Psoas muscle (tissue), 8 donors: ENCODE data around the gene LBR. TPM values are rescaled to one million over a fixed set of nuclear protein-coding genes. Genes with fewer than 3 reads are reported as not detected.

Experiments used
- ATAC-seq, 4 donors: fragments of 200-7000 bp; cut with Tn5 transposase; one replicate each; pipeline ENCODE4 v1.9.1; 2020; ENCODE audit warnings: moderate library complexity in 3 of 4, mild to moderate bottlenecking in 2 of 4
- DNase-seq, 2 donors: peaks; one replicate each; pipeline ENCODE4 v3.0.0-alpha.2; 2020
- H3K27ac ChIP-seq: fragments of 200-600 bp; one replicate; pipeline ENCODE4 v1.8.0; 2022
- H3K27me3 ChIP-seq, 3 donors: fragments of 200-600 bp in 1 of 3; one replicate each; pipeline versions ENCODE4 v1.6.1 to v1.8.0; 2013 to 2022; ENCODE audit warnings: low read length in 2 of 3, mild to moderate bottlenecking in 2 of 3, moderate library complexity in 1 of 3; ENCODE audit not compliant: insufficient read depth in 3 of 3
- H3K36me3 ChIP-seq, 2 donors: fragments of 200-600 bp in 1 of 2; one replicate each; pipeline versions ENCODE4 v1.6.1 to v1.8.0; 2013 to 2022; ENCODE audit warnings: low read depth in 1 of 2, mild to moderate bottlenecking in 1 of 2, moderate library complexity in 1 of 2; ENCODE audit not compliant: insufficient read depth in 1 of 2
- H3K4me1 ChIP-seq: fragments of 200-600 bp; one replicate; pipeline ENCODE4 v1.8.0; 2022
- H3K4me3 ChIP-seq: fragments of 200-600 bp; one replicate; pipeline ENCODE4 v1.8.0; 2022; ENCODE audit warnings: mild to moderate bottlenecking
- H3K9me3 ChIP-seq: fragments of 200-600 bp; one replicate; pipeline ENCODE4 v1.8.0; 2022
- WGBS, 3 donors: extraction: QIAGEN DNeasy Blood & Tissue Kit; methylation state at CpG; one replicate each; pipeline versions ENCODE4 v1.1.6 to v1.1.7; 2013; 5-methylcytosine and 5-hydroxymethylcytosine counted together
- intact Hi-C, 2 donors: fragments of 100-400 bp; cut with DNase I; formaldehyde crosslinking; loops; one replicate each; pipeline versions ENCODE4 v1.11.0 to v1.14.2; 2022
- long read RNA-seq, 2 donors: library from polyadenylated mRNA; unstranded; transcript quantifications; one replicate each; pipeline ENCODE4 v2.0.0, GENCODE V29; 2021
- polyA plus RNA-seq, 3 donors: library from polyadenylated mRNA; stranded (reverse); fragments of 200-250 nt; gene quantifications; one replicate each; pipeline ENCODE4 v1.2.3, GENCODE V29; 2013
- total RNA-seq, 4 donors: library from RNA; stranded (reverse); fragmentation: NEBNext Ultra II Directional in 2 of 4; extraction: Animal tissue kit (Norgen Biotek cat#: 25700) in 2 of 4; gene quantifications; one replicate each; pipeline versions ENCODE4 v1.2.1 to v1.2.4, GENCODE V29; 2021 to 2023
- TF ChIP-seq, protein P1 (sequence below): fragments of 200-600 bp; IDR thresholded peaks from one replicate; pipeline ENCODE4 v1.8.0; 2022; ENCODE audit warnings: antibody characterized with exemption
- donor health status: healthy with polysubstance abuse.
- donor health status: DM: no; HTN: no; CAD: no; lungs with moderate emphysema.
- donor health status: Bipolar disorder and iron deficiency.
- donor health status: healthy.
- donor health status: DM: yes; HTN: yes; CAD: no.
- donor health status: DM: no; HTN: no; CAD: no.
- donor health status: DM: no; HTN: no; CAD: no.
- donor health status: DM: yes; HTN: yes; CAD: no.

The LBR gene
- 10 to 100 TPM; 11.6 to 22.8 (median 15.8) TPM for total RNA-seq
- 10 to 100 TPM in 2 of 3 donors, 1 to 10 TPM in 1; 6.8 to 15.6 (median 10.6) TPM for polyA plus RNA-seq
- long read RNA-seq, donor 1, transcript LBR-201 (14 exons, 3,745 nt): major isoform, 21 of 30 reads
- long read RNA-seq, donor 1, partial matches to known transcripts: 3 of 30 reads
- long read RNA-seq, donor 1, other reads (novel, unspliced or antisense): 5 of 30 reads
- long read RNA-seq, donor 2, transcript LBR-201 (14 exons, 3,745 nt): major isoform, 22 of 34 reads
- long read RNA-seq, donor 2, partial matches to known transcripts: 8 of 34 reads
- long read RNA-seq, donor 2, other reads (novel, unspliced or antisense): 3 of 34 reads

DNA sequence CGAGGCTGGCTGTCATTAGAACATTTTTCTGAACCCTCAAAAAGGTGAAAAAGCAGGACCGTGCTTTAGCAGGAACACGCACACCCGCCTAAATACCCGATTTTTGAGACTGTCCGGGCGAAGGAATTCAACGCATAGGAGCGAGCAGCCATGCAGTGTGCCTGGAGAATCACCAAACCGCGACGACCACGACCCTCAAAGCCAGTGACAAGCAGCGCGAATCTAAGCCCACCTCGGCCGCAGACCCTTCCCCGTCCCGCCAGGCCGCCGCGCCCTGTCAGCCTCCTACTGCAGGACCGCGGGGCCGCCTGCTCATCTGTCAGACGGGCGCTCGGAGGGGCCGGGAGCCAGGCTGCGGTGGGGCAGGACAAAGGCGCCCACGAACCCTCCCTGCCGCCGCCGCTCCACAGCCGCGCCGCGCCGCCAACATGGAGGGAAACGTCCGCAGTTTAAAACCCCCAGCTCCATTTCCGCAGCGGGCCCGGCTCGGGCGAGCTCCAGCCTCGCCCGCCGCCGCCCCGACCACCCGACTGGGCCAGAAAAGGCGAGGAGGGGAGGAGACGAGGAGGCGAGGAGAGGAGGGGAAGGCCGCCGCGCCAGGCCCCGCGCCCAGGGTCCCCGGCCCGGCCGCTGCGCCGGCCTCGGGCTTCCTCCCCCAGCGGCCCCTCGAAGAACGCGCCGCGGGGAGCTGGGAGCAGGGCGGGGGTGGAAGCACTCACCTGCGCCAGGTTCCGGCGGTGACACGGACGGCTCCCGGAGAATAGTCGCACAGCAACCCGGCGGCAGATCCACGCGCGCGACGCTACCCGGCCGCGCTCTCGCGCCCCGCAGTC, at the start of gene LBR:
TSS of gene LBR (minus strand) at position 804 of the 833 bp plus-strand sequence. CDS start 3,963 bp downstream, outside the sequence.
- TF ChIP-seq, protein P1, sequence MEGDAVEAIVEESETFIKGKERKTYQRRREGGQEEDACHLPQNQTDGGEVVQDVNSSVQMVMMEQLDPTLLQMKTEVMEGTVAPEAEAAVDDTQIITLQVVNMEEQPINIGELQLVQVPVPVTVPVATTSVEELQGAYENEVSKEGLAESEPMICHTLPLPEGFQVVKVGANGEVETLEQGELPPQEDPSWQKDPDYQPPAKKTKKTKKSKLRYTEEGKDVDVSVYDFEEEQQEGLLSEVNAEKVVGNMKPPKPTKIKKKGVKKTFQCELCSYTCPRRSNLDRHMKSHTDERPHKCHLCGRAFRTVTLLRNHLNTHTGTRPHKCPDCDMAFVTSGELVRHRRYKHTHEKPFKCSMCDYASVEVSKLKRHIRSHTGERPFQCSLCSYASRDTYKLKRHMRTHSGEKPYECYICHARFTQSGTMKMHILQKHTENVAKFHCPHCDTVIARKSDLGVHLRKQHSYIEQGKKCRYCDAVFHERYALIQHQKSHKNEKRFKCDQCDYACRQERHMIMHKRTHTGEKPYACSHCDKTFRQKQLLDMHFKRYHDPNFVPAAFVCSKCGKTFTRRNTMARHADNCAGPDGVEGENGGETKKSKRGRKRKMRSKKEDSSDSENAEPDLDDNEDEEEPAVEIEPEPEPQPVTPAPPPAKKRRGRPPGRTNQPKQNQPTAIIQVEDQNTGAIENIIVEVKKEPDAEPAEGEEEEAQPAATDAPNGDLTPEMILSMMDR: no peak
- Histone ChIP-seq H3K36me3 (peaks cover 0 to under 1% of the 10 kb centered on the region in 2 donors), H3K4me1 (peaks cover 26% of the 10 kb centered on the region), H3K27ac (peak within 1 kb of the TSS; percentile 79), H3K27me3 (no peaks in the 10 kb centered on the region), H3K9me3 (no peaks in the 10 kb centered on the region), H3K4me3 (peak within 1 kb of the TSS; percentile 93)
- intact Hi-C loops: no loop called here
- peak; percentile 52 to 70 for DNase-seq
- peak; percentile 34 to 55 (median 50) for ATAC-seq
- WGBS, 3 donors: 0 to 1% (median 0%) methylated on average over 61 to 94 of the region's 94 CpGs

DNA sequence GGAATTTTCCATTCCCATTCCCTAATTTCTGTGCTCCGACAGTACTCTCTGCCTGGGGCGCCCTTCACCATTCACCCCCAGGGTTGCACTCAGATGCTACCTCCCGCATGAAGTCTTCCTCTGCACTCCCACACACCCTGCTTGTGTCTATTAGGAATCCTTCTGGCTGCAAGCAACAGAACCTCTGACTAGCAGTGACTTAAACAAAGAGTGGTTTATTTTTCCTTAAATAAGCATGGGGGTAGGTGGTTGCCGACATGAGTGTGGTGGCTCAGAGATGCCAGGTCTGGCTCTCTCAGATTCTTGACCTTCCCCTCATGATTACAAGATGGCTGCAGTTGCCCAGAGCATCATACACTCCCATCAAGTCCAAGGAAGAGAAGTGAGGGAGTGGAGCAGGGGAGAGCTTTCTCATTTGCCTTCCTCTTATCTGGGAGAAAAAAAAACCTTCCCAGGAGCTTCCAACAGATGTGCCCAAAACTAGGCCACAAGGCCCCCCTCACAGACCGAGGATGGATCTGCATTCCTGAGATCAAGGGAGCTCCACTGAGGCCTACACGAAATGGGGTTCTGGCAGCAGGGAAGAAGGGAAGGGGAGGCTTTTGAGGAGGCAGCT, 49.6 kb upstream of the LBR start:
- DNase-seq: no peak
- Histone ChIP-seq H3K4me3 (no peak overlapping the region), H3K36me3 (no peaks in the 10 kb centered on the region), H3K27ac (no peak overlapping the region), H3K4me1 (peaks cover 9% of the 10 kb centered on the region), H3K27me3 (no peaks in the 10 kb centered on the region), H3K9me3 (no peaks in the 10 kb centered on the region)
- TF ChIP-seq, protein P1: no peak
- intact Hi-C loops: loop anchor here in 1 of 2 donors (5.0 kb wide), 1 partner anchor 440 kb away; no protein-coding TSS in a partner anchor
- WGBS, 3 donors: 82 to 89% (median 83%) methylated on average over 6 of the region's 6 CpGs
- no peak for ATAC-seq

DNA sequence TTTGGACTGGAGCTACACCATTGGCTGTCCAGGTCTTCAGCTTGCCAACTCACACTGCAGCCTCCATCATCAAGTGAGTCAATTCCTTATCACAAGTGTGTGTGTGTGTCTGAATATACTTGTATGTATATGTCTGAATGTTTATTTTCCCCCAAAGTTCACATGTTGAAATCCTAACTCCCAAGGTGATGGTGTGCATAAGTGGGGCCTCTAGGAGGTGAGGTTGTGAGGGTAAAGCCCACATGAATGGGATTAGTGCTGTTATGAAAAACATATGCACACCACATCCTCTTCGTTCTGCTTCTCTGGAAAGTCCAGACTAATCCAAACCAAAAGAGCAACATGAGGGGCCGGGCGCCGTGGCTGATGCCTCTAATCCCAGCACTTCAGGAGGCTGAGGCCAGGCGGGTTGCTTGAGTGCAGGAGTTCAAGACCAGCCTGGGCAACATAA, 48.7 kb upstream of the LBR start:
- intact Hi-C loops: loop anchor here (1.0 to 5.0 kb wide), 2 partner anchors 367 to 441 kb away; no protein-coding TSS in a partner anchor
- H3K27ac ChIP-seq: no peak overlapping the region
- no peaks in the 10 kb centered on the region for H3K36me3 ChIP-seq
- H3K9me3 ChIP-seq: no peaks in the 10 kb centered on the region
- peaks cover 9% of the 10 kb centered on the region for H3K4me1 ChIP-seq
- 68 to 75% (median 75%) methylated on average over 5 of the region's 5 CpGs for WGBS, 3 donors
- DNase-seq (no peak), ATAC-seq (no peak)
- TF ChIP-seq, protein P1: no peak
- H3K4me3 ChIP-seq: no peak overlapping the region
- no peaks in the 10 kb centered on the region for H3K27me3 ChIP-seq

DNA sequence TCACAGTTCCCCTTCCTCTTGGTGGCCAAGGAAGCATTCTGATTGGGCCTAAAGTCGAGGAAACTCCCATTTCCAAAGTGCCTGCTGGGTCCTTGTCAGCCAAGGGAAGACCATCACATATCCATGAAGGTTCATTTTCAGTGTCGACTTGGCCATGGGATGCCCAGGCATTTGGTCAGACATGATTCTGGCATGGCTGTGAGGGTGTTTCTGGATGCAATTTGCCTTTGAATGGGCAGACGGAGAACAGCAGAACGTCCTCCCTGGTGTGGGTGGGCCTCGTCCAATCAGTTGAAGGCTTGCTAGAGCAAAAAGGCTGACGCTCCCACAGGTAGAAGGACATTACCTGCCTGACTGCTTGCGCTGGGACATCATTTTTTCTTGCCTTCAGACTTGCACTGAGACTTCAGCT, 48.3 kb upstream of the LBR start:
- 90 to 93% (median 91%) methylated on average over 7 of the region's 7 CpGs for WGBS, 3 donors
- TF ChIP-seq, protein P1: no peak
- Histone ChIP-seq H3K4me3 (no peak overlapping the region), H3K27ac (no peak overlapping the region), H3K9me3 (no peaks in the 10 kb centered on the region), H3K27me3 (no peaks in the 10 kb centered on the region), H3K36me3 (no peaks in the 10 kb centered on the region), H3K4me1 (peaks cover 9% of the 10 kb centered on the region)
- intact Hi-C loops: loop anchor here (1.0 to 5.0 kb wide), 2 partner anchors 367 to 441 kb away; no protein-coding TSS in a partner anchor
- no peak for DNase-seq
- no peak for ATAC-seq
